Transverse colon (tissue), 4 donors: ENCODE results near the gene CASKIN2.

Source experiments
- CTCF ChIP-seq, 5 experiments: fragments of 200-600 bp in 3 of 5; fragments of 450-650 bp in 2 of 5; sonication (generic) in 3 of 5; IDR thresholded peaks; 1 replicate in 2 of 5; 2 replicates in 3 of 5; pipeline ENCODE4 v1.5.1; 2016 to 2017; ENCODE audit warnings: antibody characterized with exemption in 5 of 5, inconsistent platforms in 3 of 5, mild to moderate bottlenecking in 2 of 5, moderate library complexity in 1 of 5
- EP300 ChIP-seq: sonication (generic); formaldehyde crosslinking; IDR thresholded peaks from one replicate; pipeline ENCODE4 v1.6.1; 2017; ENCODE audit warnings: antibody characterized with exemption, low read depth
- POLR2A ChIP-seq: fragments of 450-650 bp; IDR thresholded peaks from one replicate; pipeline ENCODE4 v1.6.1; 2016; ENCODE audit warnings: antibody characterized with exemption, mild to moderate bottlenecking, moderate library complexity
- POLR2AphosphoS5 ChIP-seq, 3 donors: sonication (generic); formaldehyde crosslinking; IDR thresholded peaks; one replicate each; pipeline ENCODE4 v1.6.1; 2016; ENCODE audit warnings: antibody characterized with exemption in 3 of 3

- TF ChIP-seq CTCF (IDR thresholded peaks at IDR 0.05) (no peak), EP300 (no peak), POLR2A (no peak), POLR2AphosphoS5 (IDR thresholded peaks at IDR 0.05) (no peak)
Observed at GRCh38 chr17:75521290-75521689, 6.0 kb upstream of the CASKIN2 start.
